NCI-H526 treated with DMSO at 0.1 percent for 48 hours (cell line): ENCODE measurements around the gene BMP6.
"Not testable (repeated sequence)": the region's sequence is repeated elsewhere in the genome, so short reads cannot be mapped to it uniquely, and the experiment has no call there.

Experiments used
- DNase-seq: peaks from one replicate; lab custom pipeline; 2025; lab: John Stamatoyannopoulos, UW

BMP6 gene

DNA sequence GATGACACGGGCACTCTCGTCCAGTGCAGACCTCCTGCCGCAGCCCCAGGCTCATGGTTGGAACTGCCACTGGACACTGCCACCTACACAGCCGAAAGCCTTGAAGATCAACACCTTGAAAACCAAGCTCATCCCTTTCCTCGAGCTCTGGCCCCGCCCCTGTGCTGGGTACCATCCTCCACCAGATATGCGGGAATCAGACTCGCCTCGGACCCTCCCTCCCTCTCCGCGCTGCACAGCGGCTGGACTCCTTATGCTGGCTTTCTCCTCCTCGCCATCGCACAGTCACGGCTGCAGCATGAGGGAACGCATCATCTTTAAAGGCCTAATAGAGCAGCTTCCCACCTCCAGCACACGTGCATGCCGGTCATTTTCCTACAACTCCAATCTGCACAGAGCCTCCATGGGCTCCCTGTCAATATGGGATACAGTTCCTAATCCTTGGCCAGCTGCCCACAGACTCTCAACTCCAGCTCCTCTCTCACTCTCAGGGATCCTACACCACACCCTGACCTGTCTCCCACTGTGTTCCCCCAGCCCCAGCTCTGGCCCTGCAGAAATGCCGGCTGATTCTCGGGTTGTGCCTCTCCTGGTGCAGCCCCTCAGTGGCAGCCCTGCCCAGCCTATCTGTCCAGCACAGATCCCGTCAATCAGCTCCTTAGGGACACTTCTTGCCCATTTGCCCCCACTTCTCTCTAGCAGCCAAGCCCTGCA is 161.5 kb downstream of the BMP6 start:
- DNase-seq, result no peak

- DNase-seq, result no peak
Observed at GRCh38 chr6:7888587-7889357, 162.9 kb downstream of the BMP6 start.

DNA sequence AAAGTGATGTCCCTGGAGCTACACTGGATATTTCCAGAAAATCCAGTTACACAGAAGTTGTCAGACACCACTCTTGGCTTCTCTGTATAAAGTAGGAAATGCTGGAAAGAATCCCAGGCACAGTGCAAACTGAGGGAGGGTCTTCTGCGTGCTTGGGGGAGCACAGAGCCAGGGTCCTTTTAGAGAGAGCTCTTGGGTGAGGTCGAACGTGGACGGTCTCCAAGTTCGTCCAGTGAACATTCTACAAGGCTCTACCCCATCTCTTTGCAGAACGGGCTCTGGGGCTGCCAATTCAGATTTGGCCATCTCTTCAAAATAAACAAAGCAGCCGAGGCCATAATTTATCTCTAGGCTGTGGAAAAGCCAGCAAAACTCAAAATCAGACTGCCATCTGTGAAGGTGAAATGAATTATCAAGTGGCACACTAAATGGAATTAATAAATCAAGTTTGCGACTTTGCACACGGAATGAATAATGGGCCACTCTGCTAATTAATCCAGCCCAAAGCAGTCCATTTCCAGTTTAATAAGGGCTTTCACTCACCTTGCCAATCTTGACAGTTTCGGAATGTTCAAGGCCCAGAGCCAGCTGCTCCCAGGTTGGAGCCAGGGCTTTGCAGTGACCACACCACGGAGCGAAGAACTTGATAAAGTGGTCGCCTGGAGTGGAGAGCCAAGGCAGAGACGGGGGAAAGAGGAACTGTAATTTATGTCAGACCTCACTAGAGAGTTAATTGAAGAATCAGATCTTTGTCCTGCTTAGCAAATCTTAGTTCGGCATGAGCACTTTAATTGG is 165.4 kb downstream of the BMP6 start:
- no peak for DNase-seq

- not testable (repeated sequence) for DNase-seq
Observed at GRCh38 chr6:7892367-7892766, 166.5 kb downstream of the BMP6 start.

- DNase-seq, result no peak
Observed at GRCh38 chr6:7893342-7893741, 167.4 kb downstream of the BMP6 start.

DNA sequence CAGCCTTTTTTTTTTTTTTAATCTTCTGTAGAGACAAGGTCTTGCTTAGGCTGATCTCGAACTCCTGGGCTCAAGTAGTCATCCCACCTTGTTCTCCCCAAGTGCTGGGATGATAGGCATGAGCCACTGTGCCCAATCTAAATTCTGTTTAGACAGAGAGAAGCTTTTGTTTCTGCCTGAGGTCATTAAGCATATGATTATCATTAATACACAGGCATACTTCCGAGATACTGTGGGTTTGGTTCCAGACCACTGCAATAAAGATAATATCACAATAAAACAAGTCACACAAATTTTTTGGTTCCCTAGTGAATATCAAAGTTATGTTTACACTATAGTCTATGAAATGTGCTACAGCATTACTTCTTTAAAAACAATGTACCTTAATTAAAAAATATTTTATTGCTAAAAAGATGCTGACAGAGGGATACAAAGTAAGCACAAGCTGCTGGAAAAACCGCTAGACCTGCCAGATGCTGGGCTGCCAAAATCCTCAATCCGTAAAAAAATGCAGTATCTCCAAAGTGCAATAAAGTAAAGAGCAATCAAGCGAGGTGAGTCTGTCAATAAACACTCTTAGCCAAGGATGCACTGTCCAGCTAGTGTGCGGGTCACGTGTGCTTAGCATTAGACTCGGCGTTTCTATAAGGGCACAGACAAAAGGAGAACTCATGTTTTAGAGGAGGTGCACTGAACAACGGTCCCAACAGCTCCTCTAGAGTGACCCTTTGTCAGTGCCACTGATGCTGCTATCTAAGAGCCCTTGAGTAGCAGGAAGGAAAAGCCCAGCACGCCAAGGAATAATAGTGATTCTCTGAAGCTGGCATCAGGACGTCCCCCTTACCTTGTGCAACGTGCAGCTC is 168.6 kb downstream of the BMP6 start:
- DNase-seq, result no peak

DNA sequence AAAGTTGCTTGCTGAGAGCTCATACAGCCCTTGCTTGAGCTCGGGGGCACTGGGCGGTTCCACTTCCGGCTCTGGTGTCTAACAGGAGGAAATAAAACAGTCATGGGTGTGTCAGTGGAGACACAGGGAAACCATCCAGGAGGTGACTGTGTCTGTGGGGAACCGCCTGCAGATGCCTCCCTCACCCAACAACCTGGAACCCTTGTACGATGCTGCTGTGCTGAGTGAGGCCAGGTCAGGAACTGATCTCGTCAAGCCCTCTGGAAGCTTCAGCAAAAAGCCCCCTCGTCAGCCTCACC is 169.2 kb downstream of the BMP6 start:
- DNase-seq, result no peak

- no peak for DNase-seq
Observed at GRCh38 chr6:7896465-7896987, 170.6 kb downstream of the BMP6 start.

- no peak for DNase-seq
Observed at GRCh38 chr6:7897461-7898192, 171.7 kb downstream of the BMP6 start.

- not testable (repeated sequence) for DNase-seq
Observed at GRCh38 chr6:7898193-7898586, 172.3 kb downstream of the BMP6 start.

DNA sequence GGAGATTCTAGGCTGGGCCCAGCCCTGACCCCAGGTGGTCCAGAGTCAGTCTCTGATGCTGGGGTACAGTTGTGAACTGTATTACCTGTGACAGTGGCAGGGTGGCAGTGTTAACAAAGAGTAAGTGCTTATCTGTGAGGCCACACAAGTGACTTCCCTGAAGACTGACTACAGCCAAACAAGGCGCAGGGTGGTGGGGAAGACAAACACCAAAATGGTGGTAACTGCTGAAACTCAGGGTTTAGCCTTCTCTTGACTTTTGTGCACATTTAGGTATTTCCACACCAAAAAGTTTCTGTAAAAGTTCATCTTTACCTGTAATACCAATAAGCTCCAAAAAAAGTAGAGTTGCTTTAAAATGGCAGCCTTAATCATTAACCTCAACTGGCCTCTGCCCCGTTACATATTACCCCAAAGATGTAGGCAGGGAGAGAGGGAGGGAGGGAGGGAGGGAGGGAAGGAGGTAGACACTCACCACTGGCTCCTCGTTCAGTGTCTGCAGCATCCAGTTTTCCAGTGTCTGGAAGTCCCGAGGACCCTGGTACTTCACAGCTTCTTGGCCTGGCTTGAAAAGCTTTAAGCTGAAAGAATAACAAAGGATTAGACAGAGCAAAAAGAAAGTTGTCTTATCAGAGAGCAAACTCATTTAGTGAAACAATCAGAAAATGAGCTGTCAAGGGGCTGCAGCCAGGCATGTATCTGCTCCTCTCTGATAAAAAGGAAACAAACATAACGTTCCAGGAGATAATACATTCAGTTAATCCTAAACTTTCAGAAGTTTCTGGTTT is 173.4 kb downstream of the BMP6 start:
- DNase-seq, result no peak

GRCh38 chr6:7899889-7900213 is 174.0 kb downstream of the BMP6 start:
- no peak for DNase-seq

DNA sequence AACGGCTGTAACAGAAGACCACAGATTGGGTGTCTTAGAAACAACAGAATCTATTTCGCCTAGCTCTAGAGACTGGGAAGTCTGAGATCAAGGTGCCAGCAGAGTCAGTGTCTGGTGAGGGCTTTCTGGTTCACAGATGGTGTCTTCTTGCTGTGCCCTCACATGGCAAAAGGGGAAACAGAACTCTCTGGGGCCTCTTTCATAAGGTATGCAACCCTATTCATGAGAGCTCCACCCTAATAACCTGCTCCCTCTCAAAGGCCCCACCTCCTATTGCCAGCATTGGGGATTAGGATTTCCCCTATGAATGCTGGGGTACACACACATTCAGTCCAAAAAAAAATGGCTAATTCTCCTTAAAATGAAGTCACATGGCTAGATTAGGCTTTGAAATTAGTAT is 174.7 kb downstream of the BMP6 start:
- DNase-seq, result no peak

DNA sequence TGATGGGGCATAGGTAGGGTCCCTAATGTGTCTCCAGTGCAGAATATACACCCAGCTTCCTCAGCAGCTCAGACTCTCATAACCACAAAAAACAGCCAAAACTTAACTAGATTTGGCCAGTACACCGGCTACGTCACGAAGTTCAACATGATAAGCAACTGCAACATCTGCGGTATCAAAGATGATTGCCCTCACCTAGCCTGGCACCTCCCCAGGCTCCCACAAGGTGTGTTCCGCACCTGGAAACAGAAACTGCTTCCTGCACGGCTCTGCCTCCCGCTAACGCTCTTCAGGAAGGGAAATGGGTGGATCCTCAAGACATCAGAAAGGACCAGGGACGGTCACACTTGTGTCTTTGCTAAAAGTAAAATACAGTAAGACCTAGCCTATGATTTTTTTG is 175.2 kb downstream of the BMP6 start:
- no peak for DNase-seq

DNA sequence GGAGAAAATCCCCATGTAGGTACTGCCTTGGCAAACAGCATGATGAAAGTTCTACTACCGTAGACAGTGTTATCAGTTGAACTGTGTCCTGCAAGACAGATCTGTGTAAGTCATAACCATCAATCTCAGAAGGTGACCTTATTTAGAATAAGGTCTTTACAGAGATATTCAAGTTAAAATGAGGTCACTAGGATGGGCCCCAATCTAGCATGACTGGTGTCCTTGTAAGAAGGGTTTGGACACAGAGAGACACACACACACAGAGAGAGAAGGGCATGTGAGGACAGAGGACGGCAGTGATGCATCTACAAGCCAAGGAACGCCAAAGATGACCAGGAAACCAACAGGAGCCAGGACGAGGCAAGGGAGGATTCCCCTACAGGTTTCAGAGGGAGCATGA is 175.9 kb downstream of the BMP6 start:
- no peak for DNase-seq

GRCh38 chr6:7902221-7902620 is 176.3 kb downstream of the BMP6 start:
- no peak for DNase-seq

DNA sequence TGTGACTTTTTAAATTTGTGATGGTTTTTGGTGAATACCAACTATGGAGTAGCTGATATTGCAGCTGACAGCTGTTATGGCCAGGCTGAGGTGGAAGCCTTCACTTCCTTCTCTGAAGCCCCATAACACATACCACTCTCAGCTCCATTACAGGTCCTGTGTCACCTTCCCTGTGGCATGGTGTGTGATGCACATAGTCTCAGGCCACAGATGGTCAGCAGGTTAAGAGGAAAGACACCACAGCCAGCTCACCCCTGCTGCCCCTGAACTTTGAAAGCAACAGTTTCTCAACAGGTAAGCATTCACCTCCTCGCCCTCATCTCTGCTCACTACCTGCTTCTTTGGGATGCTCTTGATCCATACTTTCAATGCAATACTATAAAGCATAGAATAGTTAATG is 177.0 kb downstream of the BMP6 start:
- no peak for DNase-seq

DNA sequence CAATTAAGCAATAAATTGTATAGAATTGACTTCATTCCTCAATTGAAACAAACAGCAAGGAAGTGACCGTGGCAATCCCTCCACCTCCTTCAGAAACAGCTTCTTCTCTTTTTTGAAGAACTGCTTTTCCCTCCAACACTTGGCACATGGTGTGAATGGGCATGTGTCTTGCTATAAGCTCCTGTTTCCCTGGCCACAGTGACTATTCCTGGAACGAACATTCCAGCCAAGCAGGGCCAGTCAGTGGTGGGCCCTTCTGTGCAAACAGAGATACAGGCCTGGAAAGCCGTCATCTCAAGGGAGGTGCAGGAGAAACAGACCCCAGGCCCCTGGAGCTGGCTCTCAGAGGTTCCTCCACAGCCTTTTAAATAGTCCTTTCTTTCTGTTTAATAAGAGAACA is 177.8 kb downstream of the BMP6 start:
- no peak for DNase-seq

DNA sequence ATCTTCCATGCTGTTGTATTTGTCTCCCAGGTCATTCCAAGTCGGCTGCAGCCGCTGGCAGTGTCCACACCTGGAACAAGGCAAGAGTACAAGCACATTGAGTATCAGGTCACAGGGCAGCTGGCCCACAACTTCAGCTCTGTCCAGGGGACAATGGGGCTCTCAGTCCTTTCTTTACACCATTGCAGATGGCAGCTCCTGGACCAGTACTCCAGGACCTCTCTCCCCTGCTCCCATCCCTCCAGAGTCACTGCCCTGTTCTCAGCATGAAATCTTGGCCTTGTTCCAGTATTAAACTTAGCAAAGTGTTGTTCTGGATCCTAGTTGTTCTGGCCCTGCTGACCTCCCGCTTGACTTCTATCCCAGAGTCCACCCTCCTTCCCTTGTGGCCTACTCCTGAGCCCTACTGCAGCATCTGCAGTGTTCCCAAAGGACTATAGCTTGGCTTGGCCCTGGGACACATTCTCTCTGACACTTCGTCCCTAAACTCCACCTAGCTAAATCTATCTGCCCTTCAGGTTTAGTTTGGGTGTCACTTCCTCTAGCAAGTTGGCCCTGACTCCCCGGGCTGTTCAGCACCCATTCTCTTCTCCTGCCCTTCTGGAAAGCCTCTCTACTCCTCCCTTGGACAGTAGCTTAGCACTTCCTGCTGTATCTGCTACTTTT is 178.9 kb downstream of the BMP6 start:
- no peak for DNase-seq

DNA sequence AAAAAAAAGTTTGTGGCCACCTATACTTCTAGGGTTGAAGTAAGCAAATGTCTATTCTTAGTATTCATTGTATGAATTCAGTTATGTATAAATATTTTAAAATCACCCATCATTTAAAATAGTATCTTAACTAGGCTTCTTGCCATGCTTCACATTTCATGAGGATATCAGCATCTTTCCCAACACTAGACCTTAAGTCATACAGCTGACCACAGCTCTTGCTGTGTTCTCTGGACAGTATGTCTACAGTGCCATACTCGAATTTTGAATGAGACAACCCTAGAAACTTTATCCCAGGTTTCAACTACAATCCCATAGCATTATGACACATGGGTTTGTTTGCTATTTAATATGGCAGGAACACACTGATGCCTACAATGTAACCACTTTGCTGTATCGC is 179.5 kb downstream of the BMP6 start:
- no peak for DNase-seq
